Renal cortex interstitium (tissue), 11 donors: Measurements from ENCODE around the gene SERPINB2. TPM values are rescaled to one million over a fixed set of nuclear protein-coding genes. Genes with fewer than 3 reads are reported as not detected.
"Not testable (repeated sequence)": the region's sequence is repeated elsewhere in the genome, so short reads cannot be mapped to it uniquely, and the experiment has no call there.

Experiments used
- DNase-seq, 11 donors: peaks; one replicate each; pipeline ENCODE4 v3.0.0-alpha.2; 2013; ENCODE audit warnings: low read depth in 9 of 11, low spot score in 4 of 11; ENCODE audit errors: extremely low read depth in 1 of 11
- polyA plus RNA-seq, 3 donors: library from polyadenylated mRNA; unstranded; fragments of 120-200 nt; gene quantifications; one replicate each; pipeline ENCODE4 v1.2.1, GENCODE V29; 2013; ENCODE audit not compliant: insufficient read length in 3 of 3

Gene SERPINB2
- polyA plus RNA-seq, 3 donors = 0.14 to 0.33 (median 0.15) TPM

DNA sequence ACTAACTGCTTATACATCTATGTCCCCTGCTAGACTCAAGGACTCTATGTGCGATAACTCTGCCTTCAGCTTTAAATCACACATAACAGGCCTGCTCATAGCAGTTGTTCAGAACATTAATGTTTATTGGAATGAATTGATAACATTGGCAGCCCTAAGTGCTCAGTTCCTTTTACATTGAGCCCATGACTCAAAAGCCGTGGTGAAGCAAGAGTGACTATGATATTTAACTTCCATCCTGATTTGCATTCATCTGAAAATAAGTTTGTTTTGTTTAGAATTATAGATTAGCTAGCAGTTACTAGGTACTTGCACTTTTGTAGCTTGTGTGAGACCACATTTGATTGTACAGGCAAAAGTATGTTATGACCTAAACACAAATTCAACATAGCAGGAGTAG is 34.5 kb downstream of the SERPINB2 start:
- no peak for DNase-seq

DNA sequence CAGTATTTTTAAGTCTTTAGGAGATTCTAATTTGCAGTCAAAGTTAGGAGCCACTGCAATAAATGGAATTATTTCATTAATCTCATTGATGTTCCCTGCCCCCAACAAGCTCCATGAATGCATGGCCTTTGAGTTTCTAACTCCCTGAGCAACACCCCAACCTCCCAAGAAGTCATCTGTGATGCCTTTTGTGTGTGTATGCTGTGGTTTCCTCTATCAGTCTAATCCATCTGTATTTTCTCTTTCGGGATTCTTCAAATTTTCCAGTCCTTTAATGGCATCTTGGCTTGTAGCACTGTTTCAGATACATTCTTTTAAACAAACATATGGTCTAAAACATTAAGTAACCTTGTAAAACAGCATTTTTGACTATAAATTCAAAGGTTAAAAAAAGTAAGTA is 37.0 kb downstream of the SERPINB2 start:
- DNase-seq = no peak

DNA sequence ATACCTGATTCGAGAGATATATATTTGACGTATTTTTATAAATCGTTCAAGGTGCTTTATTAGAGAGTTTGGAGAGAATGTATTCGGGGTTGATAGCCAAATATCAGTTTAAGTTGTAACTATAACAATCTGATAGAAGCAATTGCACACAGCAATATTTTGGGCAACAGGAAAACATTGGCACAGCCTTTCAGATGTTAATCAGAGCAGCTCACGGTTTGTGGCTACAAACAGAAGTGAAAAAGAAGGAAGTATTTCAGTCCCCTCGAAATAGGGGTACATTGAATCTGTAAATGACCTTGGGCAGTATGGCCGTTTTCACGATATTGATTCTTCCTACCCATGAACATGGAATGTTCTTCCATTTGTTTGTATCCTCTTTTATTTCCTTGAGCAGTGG is 40.8 kb downstream of the SERPINB2 start:
- DNase-seq = no peak

DNA sequence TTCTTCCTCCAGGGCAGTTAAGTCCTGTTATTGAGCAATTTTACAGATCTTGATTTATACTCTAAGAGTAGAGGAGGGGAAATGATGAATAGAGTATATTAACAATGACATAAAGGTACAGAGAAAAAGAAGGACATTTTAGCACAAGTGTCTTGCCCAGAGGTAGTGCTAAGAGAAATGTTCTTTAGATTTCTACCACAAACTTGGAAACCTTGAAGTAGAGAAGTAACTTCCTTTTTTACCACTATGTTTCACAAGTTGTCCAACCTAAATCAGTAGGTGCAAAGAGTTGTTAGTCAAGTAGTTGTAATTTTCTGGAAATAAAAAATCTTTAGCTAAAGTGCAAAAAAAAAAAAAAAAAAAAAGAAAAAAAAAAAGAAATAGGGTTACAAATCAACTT is 41.9 kb downstream of the SERPINB2 start:
- not testable (repeated sequence) for DNase-seq

DNA sequence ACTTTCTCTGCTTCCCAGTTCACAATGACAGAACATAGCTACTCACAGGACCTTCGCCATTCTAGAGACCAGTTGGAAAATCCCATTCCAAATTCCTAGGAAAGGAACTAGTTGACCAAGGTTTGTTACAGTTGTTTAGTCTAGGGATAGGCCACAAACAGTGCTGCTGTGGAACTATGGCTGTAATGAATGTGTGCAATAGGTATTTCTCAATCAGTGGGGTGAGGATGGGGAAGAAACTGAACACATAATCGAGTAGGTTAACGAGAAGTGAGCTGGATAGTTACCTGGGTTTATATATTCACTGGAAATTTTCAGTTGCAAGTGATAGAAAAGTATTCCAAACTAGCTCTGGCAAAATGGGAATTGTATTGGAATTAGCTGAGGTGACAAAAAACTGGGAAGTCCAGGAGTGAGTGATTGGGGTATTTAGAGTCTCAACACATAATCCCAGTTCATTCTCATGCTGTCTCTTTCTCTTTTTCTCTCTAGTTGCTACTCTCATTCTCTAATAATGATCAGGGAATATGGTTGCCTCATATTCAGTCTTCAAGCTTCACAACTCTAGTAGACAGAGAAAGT is 43.4 kb downstream of the SERPINB2 start:
- DNase-seq = no peak

DNA sequence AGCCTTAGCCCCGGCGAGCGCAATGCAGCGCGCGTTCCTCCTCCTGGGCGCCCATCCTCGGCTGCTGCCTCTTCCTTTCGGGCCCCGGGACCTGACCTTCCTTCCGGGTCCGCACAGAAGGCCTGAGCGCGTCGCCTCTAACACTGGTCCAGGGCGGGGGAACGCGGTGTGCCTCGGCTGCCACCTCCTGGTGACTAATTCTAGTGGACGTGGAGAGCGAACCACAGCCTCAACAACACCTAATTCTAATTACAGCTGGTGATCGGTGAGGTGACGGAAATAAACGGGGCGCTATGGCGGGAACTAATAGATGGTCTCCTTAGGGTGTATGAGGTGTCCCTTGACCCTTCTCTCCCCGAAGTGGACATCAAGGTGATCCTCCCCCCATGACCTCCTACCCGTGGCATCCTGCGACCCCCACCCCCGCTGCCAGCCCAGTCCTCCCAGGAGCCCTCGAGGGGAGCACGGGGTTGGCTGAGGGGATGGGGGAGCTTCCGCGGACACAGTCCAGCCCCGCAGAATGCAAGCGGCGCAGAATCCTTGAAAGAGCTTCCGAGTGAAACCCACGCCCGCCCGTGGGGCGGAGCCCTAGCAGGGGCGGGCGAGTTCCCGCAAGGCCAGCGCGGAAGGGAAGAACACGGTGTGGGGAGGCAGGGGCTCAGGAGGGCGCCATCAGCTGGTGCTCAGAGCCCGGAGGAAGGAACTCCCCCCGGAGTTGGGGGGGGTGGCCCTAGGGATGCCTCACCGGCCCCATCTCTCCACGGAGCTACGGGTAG is 48.8 kb downstream of the SERPINB2 start:
- DNase-seq = peak in 10 of 11 donors; percentile 35 to 62 (median 58)

DNA sequence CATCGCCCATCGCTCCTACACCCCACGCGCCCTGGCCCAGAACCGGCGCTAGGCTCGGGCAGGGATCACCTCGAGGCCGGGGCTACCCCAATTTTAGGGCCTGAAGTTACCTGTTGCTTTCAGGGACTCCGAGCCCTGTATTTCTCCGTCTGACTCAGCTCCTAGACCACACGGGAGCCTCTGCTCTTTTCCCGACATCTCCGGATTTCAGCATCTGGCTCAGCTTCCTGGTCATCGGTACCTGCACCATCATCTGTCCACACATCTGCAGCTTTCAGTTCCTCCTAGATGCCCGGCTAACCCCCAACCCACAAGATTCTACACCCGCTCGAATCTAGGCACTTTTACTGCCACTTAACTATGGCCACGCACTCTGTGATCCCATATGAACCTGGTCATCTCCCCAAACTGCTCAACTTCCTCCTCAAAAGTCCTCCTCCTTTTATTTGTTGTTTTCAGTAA is 49.5 kb downstream of the SERPINB2 start:
- DNase-seq = no peak

DNA sequence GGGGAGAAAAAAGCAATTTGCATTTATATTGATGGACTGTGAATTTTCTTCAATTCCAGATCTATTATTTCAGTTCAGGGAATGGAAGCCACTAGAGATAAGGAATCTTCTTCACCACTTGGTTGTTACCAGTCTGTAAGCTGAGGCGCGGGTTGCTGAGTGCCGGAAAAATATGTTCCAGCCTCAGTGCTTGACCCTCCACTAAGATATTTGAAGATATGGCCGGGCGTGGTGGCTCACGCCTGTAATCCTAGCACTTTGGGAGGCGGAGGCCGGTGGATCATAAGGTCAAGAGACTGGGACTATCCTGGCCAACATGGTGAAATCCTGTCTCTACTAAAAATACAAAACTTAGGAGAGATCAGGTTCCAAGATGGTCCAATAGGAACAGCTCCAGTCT is 52.5 kb downstream of the SERPINB2 start:
- no peak for DNase-seq

DNA sequence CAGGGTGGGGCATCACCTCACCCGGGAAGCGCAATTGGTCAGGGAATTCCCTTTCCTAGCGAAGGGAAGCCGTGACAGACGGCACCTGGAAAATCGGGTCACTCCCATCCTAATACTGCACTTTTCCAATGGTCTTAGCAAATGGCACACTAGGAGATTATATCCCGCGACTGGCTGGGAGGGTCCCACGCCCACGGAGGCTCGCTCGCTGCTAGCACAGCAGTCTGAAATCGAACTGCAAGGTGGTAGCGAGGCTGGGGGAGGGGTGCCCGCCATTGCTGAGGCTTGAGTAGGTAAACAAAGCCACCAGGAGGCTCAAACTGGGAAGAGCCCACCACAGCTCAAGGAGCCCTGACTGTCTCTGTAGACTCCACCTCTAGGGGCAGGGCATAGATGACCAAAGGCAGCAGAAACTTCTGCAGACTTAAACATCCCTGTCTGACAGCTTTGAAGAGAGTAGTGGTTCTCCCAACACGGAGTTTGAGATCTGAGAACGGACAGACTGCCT is 53.1 kb downstream of the SERPINB2 start:
- not testable (repeated sequence) for DNase-seq

DNA sequence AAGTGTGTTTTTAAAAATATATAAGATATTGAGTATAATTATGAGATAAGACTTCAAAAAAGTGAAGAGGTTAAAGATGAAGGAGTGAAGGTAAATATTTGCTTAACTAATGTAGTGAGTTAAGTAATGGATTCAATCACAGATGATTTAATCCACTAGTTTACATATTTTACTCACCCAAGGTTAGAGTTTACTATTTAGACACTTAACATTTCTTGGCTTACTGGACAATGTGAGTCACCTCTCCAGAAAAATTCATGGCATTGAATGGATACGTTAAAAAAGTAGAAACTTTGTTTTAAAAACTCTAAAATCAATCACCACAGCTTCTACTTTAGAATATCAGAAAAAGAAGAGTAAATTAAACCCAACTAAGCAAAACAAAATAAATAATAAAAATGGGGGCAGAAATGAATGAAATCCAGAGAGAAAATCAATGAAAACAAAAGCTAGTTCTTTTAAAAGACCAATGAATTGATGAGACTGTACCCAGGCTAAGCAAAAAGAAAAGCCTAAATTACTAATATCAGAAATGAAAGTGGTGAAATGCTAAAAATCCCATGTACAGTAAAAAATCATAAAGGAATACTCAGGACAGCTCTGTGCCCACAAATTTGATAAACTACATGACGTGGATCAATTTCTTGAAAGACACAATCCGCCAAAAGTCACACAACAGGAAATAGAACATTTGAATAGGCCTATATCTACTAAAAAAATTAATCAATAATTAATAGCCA is 59.7 kb downstream of the SERPINB2 start:
- no peak for DNase-seq

DNA sequence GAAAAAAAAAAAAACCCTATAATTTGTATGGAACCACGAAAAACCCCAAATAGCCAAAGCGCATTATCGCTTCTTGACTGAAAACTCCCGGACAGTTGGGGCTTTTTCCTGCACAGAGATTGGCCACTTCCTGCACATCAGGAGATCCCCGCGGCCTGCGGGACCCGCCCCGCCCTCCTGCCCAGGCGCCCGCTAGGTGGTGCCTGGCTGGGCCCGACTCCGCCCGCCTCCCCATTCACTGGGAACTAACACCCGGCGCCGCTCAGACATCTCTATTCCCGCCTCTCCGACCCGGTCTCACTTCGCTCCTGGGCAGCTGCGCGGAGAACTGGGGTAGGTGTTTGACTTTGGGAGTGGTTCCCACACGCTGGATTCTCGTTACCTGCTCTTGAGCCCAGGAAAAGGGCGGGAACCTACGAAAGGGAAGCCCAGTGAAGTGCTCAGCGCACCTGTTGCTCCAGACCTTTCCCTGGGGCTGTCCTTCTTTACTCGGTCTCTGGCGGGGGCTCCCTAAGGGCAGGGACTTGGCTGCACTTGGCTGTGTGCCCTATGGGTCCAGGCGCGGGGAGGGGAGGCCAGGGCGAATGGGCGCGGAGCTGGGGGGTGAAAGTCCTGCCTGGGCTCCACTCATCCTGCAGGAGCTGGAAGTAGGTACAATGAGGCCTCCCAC is 61.7 kb downstream of the SERPINB2 start, which contains the start of gene HMSD:
Gene HMSD (plus strand): TSS at position 234 of the 670 bp plus-strand sequence. CDS start 4,155 bp downstream, outside the sequence.
- no peak for DNase-seq

DNA sequence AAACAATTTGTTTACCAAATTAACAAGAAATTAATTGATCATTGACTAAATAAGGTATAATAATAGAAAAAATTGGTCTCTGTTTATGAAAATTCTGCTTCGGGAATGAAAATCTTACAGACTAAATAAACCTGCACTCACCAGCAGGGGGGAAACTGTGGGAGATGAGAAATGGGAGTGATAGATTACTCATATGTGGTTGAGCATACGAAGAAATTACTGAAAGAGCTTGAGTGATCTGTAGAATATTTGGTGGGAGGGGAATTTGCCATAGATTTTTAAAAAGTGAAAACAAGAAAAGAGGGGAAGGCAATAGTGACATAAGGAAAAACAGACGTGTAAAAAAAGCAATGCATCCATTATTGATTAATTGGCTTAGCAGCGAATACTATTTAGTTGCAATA is 63.8 kb downstream of the SERPINB2 start:
- no peak for DNase-seq

Other genes starting within 250 kb of the SERPINB2 start
- gene SERPINB4, start 243.4 kb upstream of the SERPINB2 start, polyA plus RNA-seq = not detected
- under 1 TPM in 2 of 3 donors, not detected in 1; 0.07 to 0.14 TPM for gene SERPINB3, start 225.8 kb upstream of the SERPINB2 start, polyA plus RNA-seq
- not detected for gene SERPINB11, start 184.7 kb upstream of the SERPINB2 start, polyA plus RNA-seq
- gene SERPINB7, start 112.3 kb upstream of the SERPINB2 start, polyA plus RNA-seq = under 1 TPM; 0.50 to 0.98 (median 0.50) TPM
- gene SERPINB10, start 20.3 kb downstream of the SERPINB2 start, polyA plus RNA-seq = under 1 TPM in 2 of 3 donors, not detected in 1; 0.11 to 0.16 TPM
- gene HMSD, start 61.6 kb downstream of the SERPINB2 start, polyA plus RNA-seq = 1 to 10 TPM in 2 of 3 donors, under 1 TPM in 1; 0.52 to 2.2 (median 1.1) TPM
- 1 to 10 TPM; 4.0 to 4.3 (median 4.1) TPM for gene SERPINB8, start 82.4 kb downstream of the SERPINB2 start, polyA plus RNA-seq